ENCODE data around the gene NME4.

Gene NME4

DNA sequence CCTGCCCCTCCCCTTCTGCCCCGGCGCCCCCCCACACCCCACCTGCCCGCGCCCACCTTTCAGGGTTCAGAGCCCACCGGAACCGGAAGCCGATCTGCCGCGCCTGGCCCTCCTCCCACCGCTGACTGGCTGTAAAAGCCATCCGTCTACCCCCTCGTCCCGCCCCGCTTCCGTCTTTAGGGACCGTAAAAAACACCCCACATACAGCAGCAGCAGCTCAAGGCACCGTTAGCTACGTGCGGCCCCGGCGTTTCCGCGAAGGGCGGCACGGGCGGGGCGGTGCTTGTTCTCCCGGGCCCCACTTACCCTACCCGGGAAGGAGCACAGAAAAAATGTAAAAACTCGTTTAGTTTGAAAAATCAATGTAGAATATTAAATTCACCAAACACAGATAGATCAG is 26.6 kb upstream of the NME4 start, which contains the start of gene MRPL28:
Gene MRPL28, minus strand, starts transcription at position 96 of the 400 bp plus-strand sequence. CDS start 320 bp downstream, outside the sequence.
- TF ChIP-seq POU2F2 (IDR thresholded peaks at IDR 0.05; ENCODE audit: low read depth, low read length) = no peak
- no peak for TF ChIP-seq PAX5 (IDR thresholded peaks at IDR 0.05; ENCODE audit: insufficient read depth, low read length, severe bottlenecking)
- TF ChIP-seq TAF1 (IDR thresholded peaks at IDR 0.05; ENCODE audit: low read depth, low read length) = no peak
- no peak for TF ChIP-seq POLR2AphosphoS5 (IDR thresholded peaks at IDR 0.05; ENCODE audit: low read depth, low read length)
- no peak for TF ChIP-seq POLR2A (IDR thresholded peaks at IDR 0.05; ENCODE audit: low read depth, low read length)
- no peak for TF ChIP-seq SPI1 (IDR thresholded peaks at IDR 0.05; ENCODE audit: low read depth, low read length)
- DNase-seq (ENCODE audit: insufficient read length, low spot score) = peak; percentile 99
- FAIRE-seq = peak; percentile 98

- FAIRE-seq (peak; percentile 5), DNase-seq (ENCODE audit: insufficient read length, low spot score) (no peak)
- TF ChIP-seq POU2F2 (IDR thresholded peaks at IDR 0.05; ENCODE audit: low read depth, low read length) = no peak
- no peak for TF ChIP-seq POLR2A (IDR thresholded peaks at IDR 0.05; ENCODE audit: low read depth, low read length)
- TF ChIP-seq TAF1 (IDR thresholded peaks at IDR 0.05; ENCODE audit: low read depth, low read length) = no peak
Observed at GRCh38 chr16:370979-371514, 26.0 kb upstream of the NME4 start.

DNA sequence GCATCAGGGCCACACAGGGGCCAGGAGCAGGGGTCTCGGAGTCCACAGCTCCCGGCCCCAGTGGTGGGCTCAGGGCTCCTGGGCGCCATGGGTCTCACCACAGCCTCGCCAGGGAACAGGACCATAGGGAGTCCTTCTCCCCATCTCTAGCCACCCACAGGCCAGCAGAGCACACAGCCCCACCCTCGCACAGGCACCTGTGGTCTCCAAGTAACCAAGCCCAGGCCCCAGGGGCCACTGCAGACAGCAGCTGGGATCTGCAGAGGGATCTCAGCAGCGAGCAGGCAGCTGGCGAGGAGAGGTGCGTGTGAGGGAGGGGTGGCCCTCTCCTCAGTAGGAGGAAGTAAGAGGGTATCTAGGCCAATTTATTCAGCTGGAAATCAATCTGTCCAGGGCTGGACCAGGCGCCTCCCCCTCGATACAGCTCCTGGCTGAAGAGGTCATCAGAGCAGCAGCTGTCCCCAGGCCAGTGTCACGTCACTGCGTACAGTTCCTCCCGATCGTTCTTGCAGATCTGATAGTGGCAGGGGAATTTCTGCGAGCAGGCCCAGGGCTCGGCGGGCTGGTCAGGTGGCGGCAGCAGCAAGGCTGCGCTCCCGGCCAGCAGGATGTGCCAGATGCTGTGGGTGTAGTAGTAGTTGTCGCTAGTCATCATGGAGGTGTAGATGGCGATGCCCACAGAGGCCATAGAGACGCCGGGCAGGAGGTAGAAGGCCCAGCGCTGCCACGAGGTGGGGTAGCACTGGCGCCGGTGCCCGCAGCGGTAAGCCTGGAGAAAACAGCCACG is 25.3 kb upstream of the NME4 start:
- DNase-seq (ENCODE audit: insufficient read length, low spot score) = no peak
- TF ChIP-seq TAF1 (IDR thresholded peaks at IDR 0.05; ENCODE audit: low read depth, low read length) (no peak), POLR2AphosphoS5 (IDR thresholded peaks at IDR 0.05; ENCODE audit: low read depth, low read length) (no peak), POU2F2 (IDR thresholded peaks at IDR 0.05; ENCODE audit: low read depth, low read length) (no peak), POLR2A (IDR thresholded peaks at IDR 0.05; ENCODE audit: low read depth, low read length) (no peak), SPI1 (IDR thresholded peaks at IDR 0.05; ENCODE audit: low read depth, low read length) (no peak), PAX5 (IDR thresholded peaks at IDR 0.05; ENCODE audit: insufficient read depth, low read length, severe bottlenecking) (no peak)
- FAIRE-seq = no peak

DNA sequence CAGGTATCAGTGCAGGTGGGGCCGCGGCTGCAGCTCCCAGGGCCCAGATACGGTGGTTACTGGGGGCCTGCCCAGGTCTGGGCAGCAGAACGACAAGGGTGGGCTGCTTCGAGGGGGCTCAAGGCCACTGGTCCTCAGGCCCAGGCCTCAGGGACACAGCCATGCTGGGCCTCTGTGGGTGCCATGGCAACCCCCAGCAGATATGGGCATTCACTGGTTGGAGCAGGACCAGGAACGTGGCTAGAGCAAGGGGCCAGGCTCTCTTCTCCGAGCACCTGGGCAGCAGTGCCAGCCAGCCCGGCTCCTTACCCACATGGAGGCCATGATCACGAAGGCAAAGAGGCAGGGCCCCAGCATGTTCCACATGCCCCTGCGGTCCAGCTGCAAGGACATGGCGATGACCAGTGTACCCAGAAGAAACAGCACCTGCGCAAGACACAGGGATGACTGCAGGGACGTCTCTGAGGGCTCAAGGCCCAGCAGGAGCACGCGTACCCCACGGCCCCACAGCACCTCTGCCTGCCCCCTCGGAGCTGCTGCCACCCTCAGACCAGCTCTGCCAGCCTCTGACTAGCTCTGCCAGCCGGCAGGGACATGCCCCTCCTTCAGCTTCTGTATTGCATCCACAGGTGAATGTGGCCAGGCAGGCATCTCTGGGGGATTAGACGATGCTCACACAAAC is 24.6 kb upstream of the NME4 start:
- DNase-seq (ENCODE audit: insufficient read length, low spot score) (no peak), FAIRE-seq (no peak)
- TF ChIP-seq POU2F2 (IDR thresholded peaks at IDR 0.05; ENCODE audit: low read depth, low read length) (no peak), POLR2AphosphoS5 (IDR thresholded peaks at IDR 0.05; ENCODE audit: low read depth, low read length) (no peak)

- TF ChIP-seq TAF1 (IDR thresholded peaks at IDR 0.05; ENCODE audit: low read depth, low read length) (no peak), POU2F2 (IDR thresholded peaks at IDR 0.05; ENCODE audit: low read depth, low read length) (no peak), POLR2AphosphoS5 (IDR thresholded peaks at IDR 0.05; ENCODE audit: low read depth, low read length) (no peak), PAX5 (IDR thresholded peaks at IDR 0.05; ENCODE audit: insufficient read depth, low read length, severe bottlenecking) (no peak), POLR2A (IDR thresholded peaks at IDR 0.05; ENCODE audit: low read depth, low read length) (no peak)
- FAIRE-seq (no peak), DNase-seq (ENCODE audit: insufficient read length, low spot score) (no peak)
Observed at GRCh38 chr16:373020-373598, 23.9 kb upstream of the NME4 start.

DNA sequence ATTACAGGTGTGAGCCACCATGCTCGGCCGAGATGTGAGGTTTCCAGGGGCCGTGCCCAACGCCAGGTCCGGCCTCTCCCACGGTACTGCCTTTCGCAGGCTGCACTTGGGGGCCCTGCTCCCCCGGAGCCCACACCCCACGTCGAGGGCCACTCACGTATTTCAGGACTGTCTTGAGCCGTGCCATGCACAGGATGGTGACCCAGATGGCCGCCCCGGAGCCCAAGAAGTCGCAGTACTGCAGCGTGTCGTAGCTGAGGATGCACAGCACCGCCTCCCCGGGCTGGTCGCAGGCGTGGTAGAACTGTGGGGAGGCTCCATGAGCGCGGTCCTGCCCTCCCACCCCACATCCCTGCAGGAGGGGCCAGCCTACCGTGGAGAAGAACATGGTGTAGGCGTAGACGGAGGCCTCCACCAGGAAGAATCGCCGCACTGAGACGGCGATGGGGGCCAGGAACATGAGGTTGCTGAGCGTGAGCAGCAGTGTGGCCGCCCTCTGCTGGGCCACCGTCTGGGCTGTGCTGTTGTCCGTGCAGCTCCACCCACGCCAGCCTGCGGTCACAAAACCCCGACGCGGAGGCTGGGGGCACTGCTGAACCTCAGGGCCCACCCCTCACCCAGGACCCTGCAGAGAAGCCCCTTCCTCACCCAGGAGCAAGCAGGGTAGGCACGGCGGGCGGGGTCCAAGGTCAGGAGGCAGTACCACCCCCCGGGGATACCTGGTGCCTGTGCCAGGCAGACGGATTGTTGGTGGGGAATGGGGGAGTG is 23.0 kb upstream of the NME4 start:
- no peak for DNase-seq (ENCODE audit: insufficient read length, low spot score)
- FAIRE-seq = no peak
- TF ChIP-seq PAX5 (IDR thresholded peaks at IDR 0.05; ENCODE audit: insufficient read depth, low read length, severe bottlenecking) (no peak), POLR2A (IDR thresholded peaks at IDR 0.05; ENCODE audit: low read depth, low read length) (no peak), TAF1 (IDR thresholded peaks at IDR 0.05; ENCODE audit: low read depth, low read length) (no peak), POU2F2 (IDR thresholded peaks at IDR 0.05; ENCODE audit: low read depth, low read length) (no peak), POLR2AphosphoS5 (IDR thresholded peaks at IDR 0.05; ENCODE audit: low read depth, low read length) (no peak), SPI1 (IDR thresholded peaks at IDR 0.05; ENCODE audit: low read depth, low read length) (no peak)

- DNase-seq (ENCODE audit: insufficient read length, low spot score) (no peak), FAIRE-seq (no peak)
- TF ChIP-seq PAX5 (IDR thresholded peaks at IDR 0.05; ENCODE audit: insufficient read depth, low read length, severe bottlenecking) = no peak
- TF ChIP-seq POU2F2 (IDR thresholded peaks at IDR 0.05; ENCODE audit: low read depth, low read length) = no peak
- no peak for TF ChIP-seq POLR2AphosphoS5 (IDR thresholded peaks at IDR 0.05; ENCODE audit: low read depth, low read length)
- TF ChIP-seq SPI1 (IDR thresholded peaks at IDR 0.05; ENCODE audit: low read depth, low read length) = no peak
- no peak for TF ChIP-seq TAF1 (IDR thresholded peaks at IDR 0.05; ENCODE audit: low read depth, low read length)
- no peak for TF ChIP-seq POLR2A (IDR thresholded peaks at IDR 0.05; ENCODE audit: low read depth, low read length)
Observed at GRCh38 chr16:374616-374926, 22.4 kb upstream of the NME4 start.

GRCh38 chr16:375212-375611 is 21.8 kb upstream of the NME4 start:
- no peak for TF ChIP-seq PAX5 (IDR thresholded peaks at IDR 0.05; ENCODE audit: insufficient read depth, low read length, severe bottlenecking)
- no peak for TF ChIP-seq POLR2AphosphoS5 (IDR thresholded peaks at IDR 0.05; ENCODE audit: low read depth, low read length)
- no peak for TF ChIP-seq SPI1 (IDR thresholded peaks at IDR 0.05; ENCODE audit: low read depth, low read length)
- no peak for TF ChIP-seq TAF1 (IDR thresholded peaks at IDR 0.05; ENCODE audit: low read depth, low read length)
- TF ChIP-seq POLR2A (IDR thresholded peaks at IDR 0.05; ENCODE audit: low read depth, low read length) = no peak
- no peak for TF ChIP-seq POU2F2 (IDR thresholded peaks at IDR 0.05; ENCODE audit: low read depth, low read length)
- no peak for FAIRE-seq
- no peak for DNase-seq (ENCODE audit: insufficient read length, low spot score)
